Trophoblast cell (in vitro differentiated cells and primary cell): Measurements from ENCODE around the gene KCNA2.

Experiments used
- DNase-seq, 2 donors: peaks; one replicate each; pipeline ENCODE4 v3.0.0-alpha.2; 2016
- H2AFZ ChIP-seq: 2 replicates; pipeline ENCODE4 v1.6.1; 2013; ENCODE audit warnings: low read length, moderate library complexity, mild to moderate bottlenecking; ENCODE audit not compliant: insufficient read depth, poor library complexity
- H2AK5ac ChIP-seq: 2 replicates; pipeline ENCODE4 v1.6.1; 2013; ENCODE audit warnings: mild to moderate bottlenecking, low read length
- H2BK120ac ChIP-seq: 2 replicates; pipeline ENCODE4 v1.6.1; 2013; ENCODE audit warnings: low read length, mild to moderate bottlenecking, moderate library complexity; ENCODE audit not compliant: insufficient read depth, poor library complexity
- H2BK12ac ChIP-seq: 2 replicates; pipeline ENCODE4 v1.6.1; 2013; ENCODE audit warnings: mild to moderate bottlenecking, low read length, moderate library complexity
- H2BK5ac ChIP-seq: 2 replicates; pipeline ENCODE4 v1.6.1; 2013; ENCODE audit warnings: low read length, low read depth, moderate library complexity, mild to moderate bottlenecking; ENCODE audit not compliant: poor library complexity
- H3K14ac ChIP-seq: 2 replicates; pipeline ENCODE4 v1.6.1; 2013; ENCODE audit warnings: mild to moderate bottlenecking, low read length
- H3K18ac ChIP-seq: 2 replicates; pipeline ENCODE4 v1.6.1; 2013; ENCODE audit warnings: mild to moderate bottlenecking, low read length
- H3K23ac ChIP-seq: 2 replicates; pipeline ENCODE4 v1.6.1; 2013; ENCODE audit warnings: low read length
- H3K27ac ChIP-seq: 2 replicates; pipeline ENCODE4 v1.5.1; 2013; ENCODE audit warnings: low read depth, mild to moderate bottlenecking, inconsistent platforms, low read length, moderate library complexity
- H3K27me3 ChIP-seq: 2 replicates; pipeline ENCODE4 v1.6.1; 2013; ENCODE audit warnings: inconsistent platforms, mild to moderate bottlenecking, low read length, moderate library complexity; ENCODE audit not compliant: insufficient read depth
- H3K36me3 ChIP-seq, 2 experiments: 1 replicate in 1 of 2; 2 replicates in 1 of 2; pipeline ENCODE4 v1.6.1; 2013; ENCODE audit warnings: low read length in 2 of 2, mild to moderate bottlenecking in 2 of 2, moderate library complexity in 1 of 2; ENCODE audit not compliant: insufficient read depth in 2 of 2, control insufficient read depth in 1 of 2
- H3K4ac ChIP-seq: 2 replicates; pipeline ENCODE4 v1.6.1; 2013; ENCODE audit warnings: low read depth, mild to moderate bottlenecking, low read length, moderate library complexity
- H3K4me1 ChIP-seq, 2 experiments: 1 replicate in 1 of 2; 2 replicates in 1 of 2; pipeline ENCODE4 v1.6.1; 2013; ENCODE audit warnings: low read length in 2 of 2, mild to moderate bottlenecking in 2 of 2, moderate library complexity in 1 of 2; ENCODE audit not compliant: insufficient read depth in 2 of 2, control insufficient read depth in 1 of 2
- H3K4me2 ChIP-seq: 2 replicates; pipeline ENCODE4 v1.6.1; 2013; ENCODE audit warnings: inconsistent platforms, mild to moderate bottlenecking, low read length, moderate library complexity
- H3K4me3 ChIP-seq: 2 replicates; pipeline ENCODE4 v1.5.1; 2013; ENCODE audit warnings: mild to moderate bottlenecking, low read depth, low read length, inconsistent platforms
- H3K79me1 ChIP-seq: one replicate; pipeline ENCODE4 v1.6.1; 2013; ENCODE audit warnings: low read length
- H3K79me2 ChIP-seq: 2 replicates; pipeline ENCODE4 v1.6.1; 2013; ENCODE audit warnings: low read length, mild to moderate bottlenecking; ENCODE audit not compliant: control insufficient read depth, insufficient read depth, poor library complexity
- H3K9ac ChIP-seq: 2 replicates; pipeline ENCODE4 v1.6.1; 2013; ENCODE audit warnings: mild to moderate bottlenecking, low read length
- H3K9me3 ChIP-seq: 2 replicates; pipeline ENCODE4 v1.6.1; 2013; ENCODE audit warnings: low read depth, mild to moderate bottlenecking, control low read depth, inconsistent platforms, low read length; ENCODE audit not compliant: insufficient read depth
- H4K12ac ChIP-seq: 2 replicates; pipeline ENCODE4 v1.6.1; 2013; ENCODE audit warnings: low read depth, mild to moderate bottlenecking, low read length, moderate library complexity
- H4K8ac ChIP-seq: 2 replicates; pipeline ENCODE4 v1.6.1; 2013; ENCODE audit warnings: low read depth, mild to moderate bottlenecking, low read length, moderate library complexity
- H4K91ac ChIP-seq: one replicate; pipeline ENCODE4 v1.6.1; 2013; ENCODE audit warnings: low read depth, mild to moderate bottlenecking, low read length, moderate library complexity
- WGBS: extraction: QIAGEN DNeasy Blood & Tissue Kit; methylation state at CpG from one replicate; pipeline ENCODE4 v1.1.7; 2013; ENCODE audit warnings: missing lambda C conversion rate; ENCODE audit not compliant: insufficient read length, insufficient coverage; ENCODE audit errors: extremely low coverage; 5-methylcytosine and 5-hydroxymethylcytosine counted together

Gene KCNA2

GRCh38 chr1:110579460-110579859 lies 26.7 kb downstream of the KCNA2 start:
- Histone ChIP-seq H3K27ac (no peak overlapping the region), H4K12ac (no peak overlapping the region), H3K4me1 (no peaks in the 10 kb centered on the region), H3K14ac (no peak overlapping the region), H2BK12ac (no peak overlapping the region), H3K9ac (no peak overlapping the region), H2BK5ac (no peak overlapping the region), H3K9me3 (no peaks in the 10 kb centered on the region), H2BK120ac (no peak overlapping the region), H3K4me3 (no peak overlapping the region), H3K4ac (no peak overlapping the region), H3K36me3 (no peaks in the 10 kb centered on the region), H3K4me2 (no peak overlapping the region), H2AFZ (no peak overlapping the region), H3K79me2 (no peaks in the 10 kb centered on the region), H3K23ac (no peak overlapping the region), H3K27me3 (no peaks in the 10 kb centered on the region), H3K79me1 (no peaks in the 10 kb centered on the region), H4K8ac (no peak overlapping the region), H4K91ac (no peak overlapping the region), H3K18ac (no peak overlapping the region), H2AK5ac (no peak overlapping the region)
- DNase-seq = no peak
- WGBS = no CpG with 5 or more reads among the region's 3 CpGs

- Histone ChIP-seq H3K4me1 (no peaks in the 10 kb centered on the region), H3K9ac (no peak overlapping the region), H3K4ac (no peak overlapping the region), H2AK5ac (no peak overlapping the region), H4K12ac (no peak overlapping the region), H4K91ac (no peak overlapping the region), H2AFZ (no peak overlapping the region), H3K79me2 (no peaks in the 10 kb centered on the region), H3K14ac (no peak overlapping the region), H2BK5ac (no peak overlapping the region), H3K4me3 (no peak overlapping the region), H3K27me3 (no peaks in the 10 kb centered on the region), H3K79me1 (no peaks in the 10 kb centered on the region), H2BK12ac (no peak overlapping the region), H3K27ac (no peak overlapping the region), H4K8ac (no peak overlapping the region), H3K9me3 (no peaks in the 10 kb centered on the region), H3K23ac (no peak overlapping the region), H2BK120ac (no peak overlapping the region), H3K4me2 (no peak overlapping the region), H3K18ac (no peak overlapping the region), H3K36me3 (no peaks in the 10 kb centered on the region)
- DNase-seq = no peak
Observed at GRCh38 chr1:110576441-110576840, 29.7 kb downstream of the KCNA2 start.

- no peak for DNase-seq
- Histone ChIP-seq H3K23ac (no peak overlapping the region), H3K14ac (no peak overlapping the region), H2BK12ac (no peak overlapping the region), H3K36me3 (no peaks in the 10 kb centered on the region), H3K79me2 (no peaks in the 10 kb centered on the region), H3K9me3 (no peaks in the 10 kb centered on the region), H3K4me3 (no peak overlapping the region), H3K79me1 (no peaks in the 10 kb centered on the region), H3K4me2 (no peak overlapping the region), H3K9ac (no peak overlapping the region), H2AK5ac (no peak overlapping the region), H4K12ac (no peak overlapping the region), H2BK120ac (no peak overlapping the region), H3K27ac (no peak overlapping the region), H4K91ac (no peak overlapping the region), H4K8ac (no peak overlapping the region), H3K18ac (no peak overlapping the region), H3K4me1 (no peaks in the 10 kb centered on the region), H2BK5ac (no peak overlapping the region), H3K27me3 (no peaks in the 10 kb centered on the region), H2AFZ (no peak overlapping the region), H3K4ac (no peak overlapping the region)
- WGBS = no CpG with 5 or more reads among the region's 1 CpG
Observed at GRCh38 chr1:110573314-110573713, 32.8 kb downstream of the KCNA2 start.

GRCh38 chr1:110572751-110573150 lies 33.4 kb downstream of the KCNA2 start:
- no peak overlapping the region for H3K23ac ChIP-seq
- H3K79me1 ChIP-seq = no peaks in the 10 kb centered on the region
- H2AK5ac ChIP-seq = no peak overlapping the region
- H4K12ac ChIP-seq = no peak overlapping the region
- no peak overlapping the region for H3K27ac ChIP-seq
- H3K4me2 ChIP-seq = no peak overlapping the region
- H2BK12ac ChIP-seq = no peak overlapping the region
- no peak overlapping the region for H2BK5ac ChIP-seq
- no peaks in the 10 kb centered on the region for H3K27me3 ChIP-seq
- H3K18ac ChIP-seq = no peak overlapping the region
- no peak for DNase-seq
- H3K14ac ChIP-seq = no peak overlapping the region
- no peak overlapping the region for H3K4me3 ChIP-seq
- H3K4me1 ChIP-seq = no peaks in the 10 kb centered on the region
- no peak overlapping the region for H3K4ac ChIP-seq
- H4K91ac ChIP-seq = no peak overlapping the region
- H2AFZ ChIP-seq = no peak overlapping the region
- whole genome bisulfite sequencing = no CpG with 5 or more reads among the region's 3 CpGs
- no peaks in the 10 kb centered on the region for H3K79me2 ChIP-seq
- no peak overlapping the region for H2BK120ac ChIP-seq
- H3K9me3 ChIP-seq = no peaks in the 10 kb centered on the region
- H4K8ac ChIP-seq = no peak overlapping the region
- peak overlapping the region; percentile 74 for H3K9ac ChIP-seq
- no peaks in the 10 kb centered on the region for H3K36me3 ChIP-seq
